NCI-H1694 (cell line): ENCODE results near the gene CFAP74.
A peak's percentile ranks its signal among the peaks of the same experiment; 100 is the strongest.

ENCODE experiments used
- DNase-seq: peaks from one replicate; lab custom pipeline; 2025; lab: John Stamatoyannopoulos, UW

The CFAP74 gene

DNA sequence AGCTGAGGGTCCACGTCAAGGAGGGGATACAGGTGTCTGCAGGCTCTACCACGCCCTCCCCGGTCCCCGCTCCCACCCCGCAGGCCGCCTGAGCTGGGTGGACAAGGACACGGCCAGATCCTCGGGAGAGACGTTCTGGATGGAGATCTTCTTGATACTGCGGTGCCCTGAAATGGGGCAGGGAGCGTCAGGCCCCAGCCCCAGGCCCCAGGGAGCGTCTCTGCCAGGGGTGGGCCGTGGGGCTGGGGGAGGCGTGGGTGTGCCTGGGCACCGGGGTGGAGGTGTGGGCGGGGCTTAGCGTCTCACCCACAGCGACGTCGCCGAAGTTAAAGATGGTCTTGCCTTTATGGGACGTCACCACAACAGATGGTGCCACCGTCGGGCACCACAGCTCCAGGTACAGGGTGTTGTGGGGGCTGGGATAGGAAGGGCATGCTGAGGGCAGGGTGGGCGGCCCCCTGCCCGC, 77.2 kb downstream of the CFAP74 start:
- DNase-seq = no peak

DNA sequence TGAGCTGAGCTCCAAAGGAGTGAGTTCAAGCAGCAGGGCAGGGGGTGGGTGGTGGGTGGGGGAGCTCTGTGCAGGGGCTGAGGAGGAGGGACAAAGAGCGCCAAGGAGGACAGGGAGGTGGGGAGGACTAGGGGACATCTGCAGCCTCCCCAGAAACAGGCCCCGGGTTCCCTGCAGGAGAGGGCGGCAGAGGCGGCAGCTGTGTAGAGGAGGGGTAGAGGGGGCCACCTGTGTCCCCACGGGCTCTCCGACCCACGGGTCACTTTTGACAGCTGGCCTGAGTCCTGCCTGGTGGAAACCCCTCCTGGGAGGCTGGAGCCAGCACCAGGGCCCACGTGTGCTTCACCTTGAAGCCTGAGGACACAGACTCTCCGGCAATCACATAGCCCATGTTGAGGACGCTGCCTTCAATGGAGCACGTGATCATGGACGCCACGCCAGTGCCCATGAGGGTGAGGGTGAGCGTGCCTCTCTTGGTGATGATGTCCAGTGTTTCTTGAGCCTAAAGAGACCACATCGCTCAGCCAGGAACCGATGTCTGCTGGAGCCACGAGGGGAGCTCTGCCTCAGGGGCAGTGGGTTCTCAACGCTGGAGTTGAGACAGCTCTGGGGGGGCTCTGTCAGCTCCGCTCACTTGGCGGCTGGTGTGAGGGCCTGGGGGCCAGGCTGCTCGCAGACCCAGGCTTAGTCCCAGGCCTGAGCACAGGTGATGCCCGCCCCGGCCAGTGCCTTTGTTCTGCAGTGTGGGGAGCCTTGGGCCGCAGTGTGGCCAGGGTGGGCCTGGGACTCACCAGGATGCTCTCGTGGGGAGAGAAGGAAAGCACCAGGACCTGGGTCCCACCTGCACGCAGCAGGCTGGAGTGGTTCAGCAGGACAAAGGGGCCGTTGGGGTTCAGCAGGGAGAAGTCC, 77.9 kb downstream of the CFAP74 start:
- no peak for DNase-seq

- no peak for DNase-seq
Observed at GRCh38 chr1:1924849-1925248, 78.7 kb downstream of the CFAP74 start.

- no peak for DNase-seq
Observed at GRCh38 chr1:1924386-1924785, 79.2 kb downstream of the CFAP74 start.

DNA sequence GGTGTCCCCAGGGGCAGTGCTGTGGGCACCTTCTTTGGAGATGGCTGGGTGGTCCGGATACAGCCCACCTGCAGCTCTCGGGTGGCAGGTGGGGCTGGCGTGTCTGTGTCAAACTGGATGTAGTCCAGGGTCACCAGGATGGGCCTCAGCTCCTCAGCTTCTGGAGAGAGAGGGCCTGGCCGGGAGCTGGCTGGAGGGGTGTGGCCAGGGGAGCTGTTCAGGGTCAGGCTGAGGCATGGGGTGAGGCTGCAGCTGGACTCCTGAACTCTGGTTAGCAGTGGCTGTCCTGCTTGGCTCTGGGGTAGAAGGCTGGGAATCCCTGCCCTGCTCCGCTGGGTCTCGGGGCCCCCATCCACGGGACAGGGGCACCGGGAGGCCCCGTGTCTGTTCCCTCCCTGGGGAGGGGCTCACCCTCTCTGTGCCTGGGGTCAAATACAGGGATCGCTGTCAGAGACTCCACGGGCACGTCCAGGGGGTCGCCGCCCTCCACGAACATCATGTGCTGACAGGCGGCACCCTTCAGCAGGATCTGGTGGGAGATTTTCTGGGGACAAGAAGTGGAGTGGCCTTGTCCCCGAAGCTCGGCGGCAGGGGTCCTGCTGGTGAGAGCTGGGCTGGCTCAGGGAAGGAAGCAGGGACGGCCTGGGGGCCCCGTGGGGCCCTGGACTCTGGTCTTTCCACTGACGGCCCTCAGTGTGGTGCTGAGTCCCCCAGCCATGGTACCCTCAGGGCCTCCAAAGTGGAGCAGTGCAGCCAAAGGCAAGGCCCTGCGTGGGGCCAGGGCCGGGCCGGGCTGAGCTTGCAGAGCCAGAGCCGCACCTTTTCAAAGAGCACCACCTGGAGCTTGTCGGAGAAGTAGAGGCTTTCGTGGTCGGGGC, 80.4 kb downstream of the CFAP74 start:
- DNase-seq = no peak

- DNase-seq = no peak
Observed at GRCh38 chr1:1922702-1922955, 81.0 kb downstream of the CFAP74 start.

DNA sequence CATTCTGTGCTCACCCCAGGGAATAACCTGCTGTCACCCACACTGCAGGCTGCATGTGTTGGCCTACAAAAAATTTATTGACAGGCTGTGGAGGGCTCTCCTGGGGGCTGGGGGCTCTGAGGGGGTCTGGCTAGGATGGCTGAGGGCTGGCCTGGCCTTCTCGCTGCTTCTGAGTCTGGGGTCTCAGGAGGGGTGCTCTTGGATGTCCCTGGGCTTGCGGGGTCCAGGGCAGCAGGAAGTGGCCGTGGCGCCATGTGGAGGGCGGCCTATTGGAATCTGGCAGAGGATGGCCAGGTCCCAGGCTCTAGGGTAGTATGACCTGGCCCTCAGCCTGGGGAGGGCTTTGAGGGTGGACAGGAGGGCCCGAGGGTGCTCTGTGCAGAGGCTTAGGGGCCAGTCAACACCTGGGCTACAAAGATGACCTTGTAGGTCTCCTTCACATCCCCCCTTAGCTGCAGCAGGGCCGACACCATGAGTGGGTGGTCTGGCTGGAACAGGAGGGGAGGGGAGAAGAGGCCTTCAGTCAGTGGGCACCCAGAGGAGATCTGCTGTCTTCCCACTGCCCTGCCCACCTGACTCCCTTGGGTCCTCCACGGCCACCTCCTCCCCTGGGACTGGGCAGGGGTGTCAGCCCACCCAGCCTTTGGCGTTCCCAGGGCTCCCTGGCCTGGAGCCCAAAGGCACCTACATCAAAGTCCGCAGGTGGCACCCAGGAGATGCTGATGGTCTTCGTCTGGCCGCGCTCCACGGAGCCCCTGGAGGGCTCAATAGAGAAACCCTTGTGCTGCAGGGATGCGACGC, 81.5 kb downstream of the CFAP74 start:
- no peak for DNase-seq

- DNase-seq = no peak
Observed at GRCh38 chr1:1921459-1921862, 82.1 kb downstream of the CFAP74 start.

- DNase-seq = no peak
Observed at GRCh38 chr1:1920608-1921458, 82.8 kb downstream of the CFAP74 start.

- no peak for DNase-seq
Observed at GRCh38 chr1:1920057-1920607, 83.5 kb downstream of the CFAP74 start.

GRCh38 chr1:1919304-1920056, 84.1 kb downstream of the CFAP74 start:
- peak; percentile 42 for DNase-seq

DNA sequence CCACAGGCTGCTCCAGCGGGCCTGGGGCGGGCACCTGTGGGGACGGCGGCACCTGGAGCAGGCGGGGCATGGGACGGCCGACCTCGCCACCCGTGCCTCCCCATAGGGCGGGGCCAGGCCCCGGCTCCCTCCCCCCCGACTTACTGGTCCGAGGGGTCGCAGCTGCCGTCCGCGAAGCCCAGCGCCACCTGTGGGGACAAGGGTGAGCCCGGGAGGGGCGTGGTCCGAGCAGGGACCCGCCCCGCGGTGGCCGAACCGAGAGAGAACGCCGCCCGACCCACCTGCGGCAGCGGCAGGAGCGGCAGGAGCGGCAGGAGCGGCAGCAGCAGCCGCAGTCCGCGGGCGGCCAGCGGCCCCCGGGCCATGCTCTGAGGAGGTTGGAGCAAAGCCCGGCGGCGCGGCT, 84.7 kb downstream of the CFAP74 start, which contains the start of gene TMEM52:
Gene TMEM52 (minus strand): TSS at position 379 of the 403 bp plus-strand sequence. CDS start 14 bp downstream, at position 365.
- DNase-seq = no peak

GRCh38 chr1:1917995-1918900, 85.3 kb downstream of the CFAP74 start:
- no peak for DNase-seq

- DNase-seq = no peak
Observed at GRCh38 chr1:1917304-1917976, 86.1 kb downstream of the CFAP74 start.

DNA sequence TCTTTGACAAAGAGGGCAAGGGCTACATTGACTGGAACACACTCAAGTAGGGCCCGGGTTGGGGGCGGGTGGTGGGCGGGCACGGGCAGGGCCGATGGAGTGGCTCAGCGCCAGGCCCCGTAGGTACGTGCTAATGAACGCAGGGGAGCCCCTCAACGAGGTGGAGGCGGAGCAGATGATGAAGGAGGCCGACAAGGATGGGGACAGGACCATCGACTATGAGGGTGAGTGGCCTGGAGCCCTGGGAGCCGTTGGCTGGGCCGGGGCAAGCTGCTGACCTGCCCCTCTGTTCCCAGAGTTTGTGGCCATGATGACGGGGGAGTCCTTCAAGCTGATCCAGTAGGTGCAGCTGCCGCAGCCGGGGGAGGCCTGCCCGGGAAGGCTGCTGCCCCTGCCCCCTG, 86.7 kb downstream of the CFAP74 start:
- no peak for DNase-seq

DNA sequence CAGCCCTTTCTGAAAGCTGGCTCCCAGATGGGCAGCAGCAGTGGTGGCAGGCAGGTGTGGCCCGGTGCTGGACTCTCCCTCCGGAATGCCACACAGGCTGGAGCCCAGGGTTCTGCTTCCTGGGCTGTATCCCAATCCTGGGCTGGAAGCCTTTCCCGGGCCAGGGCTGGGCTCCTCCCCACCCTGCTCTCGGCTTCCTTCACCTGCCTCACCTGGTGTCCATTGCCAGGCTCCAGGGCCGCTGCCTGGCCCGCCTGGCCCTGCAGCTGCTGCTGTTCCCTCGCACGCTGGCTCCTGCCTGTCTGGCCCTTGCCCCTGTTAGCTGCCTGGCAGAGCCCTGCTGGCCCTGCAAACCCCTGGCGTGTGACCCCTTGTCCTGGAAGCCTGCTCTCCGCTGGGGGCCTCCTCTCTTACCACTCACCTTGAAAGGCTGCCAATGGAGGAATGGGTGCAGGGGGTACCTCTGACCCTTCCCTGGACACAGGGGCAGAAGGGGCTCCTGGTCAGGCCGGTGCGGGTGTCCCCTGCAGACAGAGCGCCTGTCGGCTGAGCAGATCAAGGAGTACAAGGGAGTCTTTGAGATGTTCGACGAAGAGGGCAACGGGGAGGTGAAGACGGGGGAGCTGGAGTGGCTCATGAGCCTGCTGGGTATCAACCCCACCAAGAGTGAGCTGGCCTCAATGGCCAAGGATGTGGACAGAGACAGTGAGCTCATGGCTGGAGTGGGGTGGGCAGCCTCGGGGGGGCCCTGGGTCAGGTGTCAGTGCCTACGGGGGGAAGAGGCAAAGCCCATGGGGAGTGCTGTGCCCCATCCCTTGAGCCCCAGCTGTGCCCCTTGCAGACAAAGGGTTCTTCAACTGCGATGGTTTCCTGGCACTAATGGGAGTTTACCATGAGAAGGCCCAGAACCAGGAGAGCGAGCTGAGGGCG, 87.4 kb downstream of the CFAP74 start:
- DNase-seq = no peak

- DNase-seq = no peak
Observed at GRCh38 chr1:1914971-1915692, 88.5 kb downstream of the CFAP74 start, which contains the start of gene CALML6. CALML6 (plus strand) TSS chr1:1915260; CDS start chr1:1915281, 21 bp downstream.
